Measurements from ENCODE around the gene VAC14.
A peak's percentile ranks its signal among the peaks of the same experiment; 100 is the strongest.

GRCh38 chr16:70749006-70749678 lies 51.8 kb downstream of the VAC14 start:
- TF ChIP-seq CTCF (IDR thresholded peaks at IDR 0.05): no peak
- TF ChIP-seq POLR2AphosphoS5 (IDR thresholded peaks at IDR 0.05): peak in 1 of 3 donors; percentile 44
- TF ChIP-seq EP300 (IDR thresholded peaks at IDR 0.05): no peak
- no peak for TF ChIP-seq POLR2A (IDR thresholded peaks at IDR 0.05)

Measured in stomach (tissue), 4 donors.